Lower lobe of right lung (tissue), 2 donors: ENCODE data around the gene ARL6IP6. TPM values are rescaled to one million over a fixed set of nuclear protein-coding genes. Genes with fewer than 3 reads are reported as not detected.
A peak's percentile ranks its signal among the peaks of the same experiment; 100 is the strongest.
"Not testable (repeated sequence)": the region's sequence is repeated elsewhere in the genome, so short reads cannot be mapped to it uniquely, and the experiment has no call there.

Source experiments
- ATAC-seq, 2 donors: fragments of 200-7000 bp; cut with Tn5 transposase; one replicate each; pipeline ENCODE4 v1.9.1; 2020 to 2022; ENCODE audit warnings: mild to moderate bottlenecking in 2 of 2, moderate library complexity in 2 of 2
- DNase-seq: peaks from one replicate; pipeline ENCODE4 v3.0.0-alpha.2; 2020
- H3K27ac ChIP-seq: fragments of 200-600 bp; one replicate; pipeline ENCODE4 v1.8.0; 2022
- H3K27me3 ChIP-seq: fragments of 200-600 bp; one replicate; pipeline ENCODE4 v1.8.0; 2022; ENCODE audit warnings: low read depth
- H3K36me3 ChIP-seq: fragments of 200-600 bp; one replicate; pipeline ENCODE4 v1.8.0; 2022; ENCODE audit warnings: mild to moderate bottlenecking
- H3K4me1 ChIP-seq: fragments of 200-600 bp; one replicate; pipeline ENCODE4 v1.8.0; 2022
- H3K4me3 ChIP-seq: fragments of 200-600 bp; one replicate; pipeline ENCODE4 v1.8.0; 2022; ENCODE audit warnings: mild to moderate bottlenecking
- H3K9me3 ChIP-seq: fragments of 200-600 bp; one replicate; pipeline ENCODE4 v1.8.0; 2022
- CTCF ChIP-seq: fragments of 200-600 bp; IDR thresholded peaks from one replicate; pipeline ENCODE4 v1.8.0; 2022; ENCODE audit warnings: antibody characterized with exemption, mild to moderate bottlenecking
- intact Hi-C: fragments of 100-400 bp; cut with DNase I; formaldehyde crosslinking; loops from one replicate; pipeline ENCODE4 v1.11.0; 2022
- total RNA-seq: library from RNA; stranded (reverse); fragmentation: NEBNext Ultra II Directional; extraction: Animal tissue kit (Norgen Biotek cat#: 25700); gene quantifications from one replicate; pipeline ENCODE4 v1.2.1, GENCODE V29; 2021
- donor health status: DM: no; HTN: yes; CAD: no; lungs with severe emphysema.

ARL6IP6 gene
- total RNA-seq, 1 donor from 2014 or later: 19.2 TPM

GRCh38 chr2:152740743-152741328, 22.4 kb downstream of the ARL6IP6 start:
- H3K27ac ChIP-seq: no peak overlapping the region
- no peak overlapping the region for H3K4me3 ChIP-seq
- ATAC-seq (peak; percentile 55 to 64), DNase-seq (no peak)
- intact Hi-C loops: no loop called here
- TF ChIP-seq CTCF: peak; percentile 76
- no peaks in the 10 kb centered on the region for H3K4me1 ChIP-seq
- no peaks in the 10 kb centered on the region for H3K27me3 ChIP-seq
- H3K36me3 ChIP-seq: peaks cover 33% of the 10 kb centered on the region
- no peaks in the 10 kb centered on the region for H3K9me3 ChIP-seq

GRCh38 chr2:152743002-152743401, 24.6 kb downstream of the ARL6IP6 start:
- DNase-seq: no peak
- no peaks in the 10 kb centered on the region for H3K9me3 ChIP-seq
- no peaks in the 10 kb centered on the region for H3K27me3 ChIP-seq
- no peak overlapping the region for H3K4me3 ChIP-seq
- peaks cover 13% of the 10 kb centered on the region for H3K36me3 ChIP-seq
- ATAC-seq: peak in 1 of 2 donors; percentile 46
- intact Hi-C loops: no loop called here
- no peaks in the 10 kb centered on the region for H3K4me1 ChIP-seq
- peak; percentile 36 for TF ChIP-seq CTCF
- H3K27ac ChIP-seq: no peak overlapping the region

GRCh38 chr2:152747751-152748150, 29.3 kb downstream of the ARL6IP6 start:
- intact Hi-C loops, H3K27me3 ChIP-seq, ATAC-seq, H3K4me3 ChIP-seq, H3K4me1 ChIP-seq, H3K9me3 ChIP-seq, H3K27ac ChIP-seq, DNase-seq, H3K36me3 ChIP-seq: not testable (repeated sequence)

- H3K9me3 ChIP-seq: no peaks in the 10 kb centered on the region
- TF ChIP-seq CTCF: no peak
- DNase-seq (no peak), ATAC-seq (no peak)
- H3K36me3 ChIP-seq: peaks cover 44% of the 10 kb centered on the region
- intact Hi-C loops: no loop called here
- no peak overlapping the region for H3K4me3 ChIP-seq
- H3K27ac ChIP-seq: no peak overlapping the region
- no peaks in the 10 kb centered on the region for H3K4me1 ChIP-seq
- no peaks in the 10 kb centered on the region for H3K27me3 ChIP-seq
Measured at GRCh38 chr2:152755029-152755428, 36.6 kb downstream of the ARL6IP6 start.

- Histone ChIP-seq H3K9me3 (no peaks in the 10 kb centered on the region), H3K27me3 (no peaks in the 10 kb centered on the region), H3K4me3 (no peak overlapping the region), H3K27ac (no peak overlapping the region), H3K4me1 (no peaks in the 10 kb centered on the region), H3K36me3 (peaks cover 52% of the 10 kb centered on the region)
- intact Hi-C loops: no loop called here
- no peak for DNase-seq
- no peak for ATAC-seq
- no peak for TF ChIP-seq CTCF
Measured at GRCh38 chr2:152759290-152760072, 41.1 kb downstream of the ARL6IP6 start.

- no peaks in the 10 kb centered on the region for H3K27me3 ChIP-seq
- intact Hi-C loops: no loop called here
Measured at GRCh38 chr2:152761214-152761613, 42.8 kb downstream of the ARL6IP6 start.

More at GRCh38 chr2:152761214-152761613, 42.8 kb downstream of the ARL6IP6 start:
- Histone ChIP-seq H3K4me1 (no peaks in the 10 kb centered on the region), H3K27ac (no peak overlapping the region), H3K36me3 (peaks cover 45% of the 10 kb centered on the region), H3K4me3 (no peak overlapping the region), H3K9me3 (no peaks in the 10 kb centered on the region)
- DNase-seq: no peak
- TF ChIP-seq CTCF: no peak
- ATAC-seq: no peak
